H9 (cell line): Measurements from ENCODE around the gene OR6C76. TPM values are rescaled to one million over a fixed set of nuclear protein-coding genes. Genes with fewer than 3 reads are reported as not detected.

Source experiments
- DNase-seq: peaks from one replicate; pipeline ENCODE4 v3.0.0-alpha.2; 2017
- H2AFZ ChIP-seq: one replicate; pipeline ENCODE4 v1.6.1; 2013; ENCODE audit warnings: mild to moderate bottlenecking, low read length, control low read depth, moderate library complexity
- H2AK5ac ChIP-seq: 2 replicates; pipeline ENCODE4 v1.6.1; 2013; ENCODE audit warnings: low read length, control low read depth, mixed read lengths; ENCODE audit not compliant: insufficient read length
- H2BK120ac ChIP-seq: one replicate; pipeline ENCODE4 v1.6.1; 2013; ENCODE audit warnings: low read depth, mild to moderate bottlenecking, low read length, control low read depth, inconsistent platforms; ENCODE audit not compliant: poor library complexity, severe bottlenecking
- H2BK12ac ChIP-seq: 2 replicates; pipeline ENCODE4 v1.6.1; 2013; ENCODE audit warnings: low read length, control low read depth, mixed read lengths, low read depth; ENCODE audit not compliant: insufficient read length
- H2BK15ac ChIP-seq: 2 replicates; pipeline ENCODE4 v1.6.1; 2013; ENCODE audit warnings: low read depth, low read length, control low read depth
- H2BK20ac ChIP-seq: one replicate; pipeline ENCODE4 v1.6.1; 2013; ENCODE audit warnings: low read depth, mild to moderate bottlenecking, low read length, control low read depth, inconsistent platforms; ENCODE audit not compliant: poor library complexity, severe bottlenecking
- H2BK5ac ChIP-seq: 2 replicates; pipeline ENCODE4 v1.6.1; 2013; ENCODE audit warnings: low read length, control low read depth, mixed read lengths; ENCODE audit not compliant: insufficient read length
- H3K14ac ChIP-seq: 2 replicates; pipeline ENCODE4 v1.6.1; 2013; ENCODE audit warnings: low read length, control low read depth; ENCODE audit not compliant: insufficient read depth
- H3K18ac ChIP-seq: 2 replicates; pipeline ENCODE4 v1.6.1; 2013; ENCODE audit warnings: low read depth, mild to moderate bottlenecking, mixed read lengths, low read length, control low read depth; ENCODE audit not compliant: insufficient read length
- H3K23ac ChIP-seq: 2 replicates; pipeline ENCODE4 v1.6.1; 2013; ENCODE audit warnings: low read length, control low read depth, mixed read lengths, low read depth; ENCODE audit not compliant: insufficient read length
- H3K23me2 ChIP-seq: 2 replicates; pipeline ENCODE4 v1.6.1; 2013; ENCODE audit warnings: low read depth, mild to moderate bottlenecking, mixed read lengths, low read length, control low read depth; ENCODE audit not compliant: insufficient read length, poor library complexity, severe bottlenecking
- H3K27ac ChIP-seq: 2 replicates; pipeline ENCODE4 v1.5.1; 2013; ENCODE audit warnings: low read length, control low read depth, mixed read lengths, low read depth; ENCODE audit not compliant: insufficient read length
- H3K27me3 ChIP-seq: 2 replicates; pipeline ENCODE4 v1.6.1; 2013; ENCODE audit warnings: low read length, control low read depth, inconsistent platforms; ENCODE audit not compliant: insufficient read depth
- H3K4ac ChIP-seq: 2 replicates; pipeline ENCODE4 v1.6.1; 2013; ENCODE audit warnings: low read depth, mild to moderate bottlenecking, control low read depth, inconsistent platforms, low read length, moderate library complexity
- H3K4me1 ChIP-seq: 2 replicates; pipeline ENCODE4 v1.6.1; 2013; ENCODE audit warnings: low read length, control low read depth, inconsistent platforms; ENCODE audit not compliant: insufficient read depth
- H3K4me2 ChIP-seq: 2 replicates; pipeline ENCODE4 v1.6.1; 2013; ENCODE audit warnings: low read length, control low read depth, mixed read lengths; ENCODE audit not compliant: insufficient read length, insufficient read depth
- H3K56ac ChIP-seq: 2 replicates; pipeline ENCODE4 v1.6.1; 2013; ENCODE audit warnings: low read depth, mild to moderate bottlenecking, mixed read lengths, low read length, control low read depth; ENCODE audit not compliant: insufficient read length
- H3K79me1 ChIP-seq: 2 replicates; pipeline ENCODE4 v1.6.1; 2013; ENCODE audit warnings: low read depth, mild to moderate bottlenecking, moderate library complexity, low read length, control low read depth, inconsistent platforms; ENCODE audit not compliant: insufficient read depth, poor library complexity, severe bottlenecking
- H3K79me2 ChIP-seq: 2 replicates; pipeline ENCODE4 v1.6.1; 2013; ENCODE audit warnings: low read length, control low read depth, inconsistent platforms; ENCODE audit not compliant: insufficient read depth
- H3K9ac ChIP-seq: 2 replicates; pipeline ENCODE4 v1.6.1; 2013; ENCODE audit warnings: low read length, control low read depth, mixed read lengths; ENCODE audit not compliant: insufficient read length; ENCODE audit errors: extremely low read depth
- H3K9me3 ChIP-seq: one replicate; pipeline ENCODE4 v1.6.1; 2013; ENCODE audit warnings: low read depth, low read length, inconsistent platforms; ENCODE audit not compliant: control insufficient read depth
- H3T11ph ChIP-seq: one replicate; pipeline ENCODE4 v1.6.1; 2013; ENCODE audit warnings: mild to moderate bottlenecking, low read length, control low read depth, inconsistent platforms
- H4K20me1 ChIP-seq: one replicate; pipeline ENCODE4 v1.6.1; 2013; ENCODE audit not compliant: control insufficient read depth, insufficient read length, insufficient read depth
- H4K5ac ChIP-seq: 2 replicates; pipeline ENCODE4 v1.6.1; 2013; ENCODE audit warnings: low read depth, mild to moderate bottlenecking, mixed read lengths, low read length, control low read depth; ENCODE audit not compliant: insufficient read length
- H4K8ac ChIP-seq: replicated peaks from 2 replicates; pipeline ENCODE4 v1.6.1; 2013; ENCODE audit warnings: low read length, control low read depth, mixed read lengths, low read depth; ENCODE audit not compliant: insufficient read length
- H4K91ac ChIP-seq: 2 replicates; pipeline ENCODE4 v1.6.1; 2013; ENCODE audit warnings: low read depth, mild to moderate bottlenecking, moderate library complexity, mixed read lengths, low read length, control low read depth; ENCODE audit not compliant: insufficient read length
- H3K27ac Mint-ChIP-seq, 3 experiments: 2 replicates in 2 of 3; 3 replicates in 1 of 3; pipeline ENCODE4 v1.8.0; 2020 to 2021; ENCODE audit warnings: mixed read lengths in 3 of 3, mild to moderate bottlenecking in 1 of 3, moderate library complexity in 1 of 3
- H3K27me3 Mint-ChIP-seq: 2 replicates; pipeline ENCODE4 v1.8.0; 2021; ENCODE audit warnings: low read depth, mild to moderate bottlenecking, moderate library complexity, mixed read lengths
- H3K36me3 Mint-ChIP-seq, 3 experiments: 2 replicates in 2 of 3; 3 replicates in 1 of 3; pipeline ENCODE4 v1.8.0; 2020 to 2021; ENCODE audit warnings: low read depth in 3 of 3, mixed read lengths in 3 of 3; ENCODE audit not compliant: insufficient read depth in 1 of 3
- H3K4me1 Mint-ChIP-seq, 2 experiments: 2 replicates each; pipeline ENCODE4 v1.8.0; 2020; ENCODE audit warnings: mixed read lengths in 2 of 2
- H3K4me3 Mint-ChIP-seq, 2 experiments: 2 replicates in 1 of 2; 3 replicates in 1 of 2; pipeline ENCODE4 v1.8.0; 2020 to 2021; ENCODE audit warnings: mild to moderate bottlenecking in 2 of 2, mixed read lengths in 2 of 2, moderate library complexity in 1 of 2
- H3K9me3 Mint-ChIP-seq, 2 experiments: 2 replicates in 1 of 2; 3 replicates in 1 of 2; pipeline ENCODE4 v1.8.0; 2020; ENCODE audit warnings: mild to moderate bottlenecking in 2 of 2, mixed read lengths in 2 of 2, moderate library complexity in 1 of 2
- WGBS: extraction: QIAGEN DNeasy Blood & Tissue Kit; methylation state at CpG from one replicate; pipeline ENCODE4 v1.1.7; 2013; ENCODE audit warnings: missing lambda C conversion rate, low lambda C conversion rate, mixed read lengths; ENCODE audit not compliant: insufficient read length; ENCODE audit errors: extremely low coverage; 5-methylcytosine and 5-hydroxymethylcytosine counted together
- total RNA-seq: library from RNA; stranded (reverse); gene quantifications from 2 replicates; pipeline ENCODE4 v1.2.1, GENCODE V29; 2021
- TF ChIP-seq, protein P1 (sequence below): fragments of 200-600 bp; sonication (generic); conservative IDR thresholded peaks from 3 replicates; pipeline ENCODE4 v1.8.0; 2021; ENCODE audit warnings: antibody characterized with exemption, mild to moderate bottlenecking

The OR6C76 gene
- total RNA-seq, 1 experiment from 2014 or later: not detected

DNA sequence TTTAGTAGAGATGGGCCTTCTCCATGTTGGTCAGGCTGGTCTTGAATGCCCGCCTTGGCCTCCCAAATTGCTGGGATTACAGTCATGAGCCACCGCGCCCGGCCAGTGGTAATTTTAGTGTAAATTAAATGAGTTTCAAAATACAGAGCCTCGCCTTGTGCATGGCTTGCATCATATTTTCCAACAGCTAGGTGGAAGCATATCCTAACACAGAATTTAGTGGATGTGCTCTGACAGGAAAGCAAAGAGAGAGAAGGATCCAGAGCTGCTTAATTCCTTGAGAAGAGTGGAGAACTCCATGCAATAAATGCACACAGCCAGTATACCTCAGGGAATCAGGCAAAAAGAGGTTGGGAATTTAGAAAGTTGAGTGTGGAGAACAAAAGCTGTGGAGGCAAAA lies 20.3 kb downstream of the OR6C76 start:
- H2BK20ac ChIP-seq: no peak overlapping the region
- peaks cover 0 to 8% (median 6%) of the 10 kb centered on the region in 3 experiments; a peak in 6 of 7 replicates for H3K36me3 Mint-ChIP-seq
- no peaks in the 10 kb centered on the region for H3K79me1 ChIP-seq
- H3K4me1 Mint-ChIP-seq: no peaks in the 10 kb centered on the region
- H2AFZ ChIP-seq: no peak overlapping the region
- no peak overlapping the region for H3K14ac ChIP-seq
- no peaks in the 10 kb centered on the region for H4K20me1 ChIP-seq
- no peak overlapping the region for H3T11ph ChIP-seq
- H3K4me1 ChIP-seq: no peaks in the 10 kb centered on the region
- H3K27me3 ChIP-seq: no peaks in the 10 kb centered on the region
- H3K9ac ChIP-seq: no peak overlapping the region
- no peaks in the 10 kb centered on the region for H3K79me2 ChIP-seq
- H4K8ac ChIP-seq: no peak overlapping the region
- no peak overlapping the region for H2BK15ac ChIP-seq
- peaks cover 7 to 12% of the 10 kb centered on the region in 2 experiments for H3K9me3 Mint-ChIP-seq
- H3K18ac ChIP-seq: no peak overlapping the region
- no peak overlapping the region for H2BK5ac ChIP-seq
- H3K23me2 ChIP-seq: no peaks in the 10 kb centered on the region
- H4K5ac ChIP-seq: no peak overlapping the region
- H2AK5ac ChIP-seq: no peak overlapping the region
- H3K4me2 ChIP-seq: no peak overlapping the region
- no peak for DNase-seq
- no peak overlapping the region for H2BK120ac ChIP-seq
- no peak overlapping the region for H3K4ac ChIP-seq
- TF ChIP-seq, protein P1, sequence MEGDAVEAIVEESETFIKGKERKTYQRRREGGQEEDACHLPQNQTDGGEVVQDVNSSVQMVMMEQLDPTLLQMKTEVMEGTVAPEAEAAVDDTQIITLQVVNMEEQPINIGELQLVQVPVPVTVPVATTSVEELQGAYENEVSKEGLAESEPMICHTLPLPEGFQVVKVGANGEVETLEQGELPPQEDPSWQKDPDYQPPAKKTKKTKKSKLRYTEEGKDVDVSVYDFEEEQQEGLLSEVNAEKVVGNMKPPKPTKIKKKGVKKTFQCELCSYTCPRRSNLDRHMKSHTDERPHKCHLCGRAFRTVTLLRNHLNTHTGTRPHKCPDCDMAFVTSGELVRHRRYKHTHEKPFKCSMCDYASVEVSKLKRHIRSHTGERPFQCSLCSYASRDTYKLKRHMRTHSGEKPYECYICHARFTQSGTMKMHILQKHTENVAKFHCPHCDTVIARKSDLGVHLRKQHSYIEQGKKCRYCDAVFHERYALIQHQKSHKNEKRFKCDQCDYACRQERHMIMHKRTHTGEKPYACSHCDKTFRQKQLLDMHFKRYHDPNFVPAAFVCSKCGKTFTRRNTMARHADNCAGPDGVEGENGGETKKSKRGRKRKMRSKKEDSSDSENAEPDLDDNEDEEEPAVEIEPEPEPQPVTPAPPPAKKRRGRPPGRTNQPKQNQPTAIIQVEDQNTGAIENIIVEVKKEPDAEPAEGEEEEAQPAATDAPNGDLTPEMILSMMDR: peak; percentile 23; the same call in 2 of the 3 replicates
- no peak overlapping the region for H3K27ac ChIP-seq
- H4K91ac ChIP-seq: no peak overlapping the region
- H3K4me3 Mint-ChIP-seq: no peak overlapping the region
- no peak overlapping the region for H3K56ac ChIP-seq
- H2BK12ac ChIP-seq: no peak overlapping the region
- no peak overlapping the region for H3K27ac Mint-ChIP-seq
- H3K23ac ChIP-seq: no peak overlapping the region
- H3K9me3 ChIP-seq: no peaks in the 10 kb centered on the region
- no peaks in the 10 kb centered on the region for H3K27me3 Mint-ChIP-seq
- no CpG with 5 or more reads among the region's 5 CpGs for WGBS
